ENCODE measurements around the gene KLF1. TPM values are rescaled to one million over a fixed set of nuclear protein-coding genes. Genes with fewer than 3 reads are reported as not detected.

The KLF1 gene
- total and polyA plus RNA-seq, 2 of the 8 experiments (the other 6 are each of a cell fraction or from before 2014, with no cell fraction given) = 0.84 to 0.91 TPM

DNA sequence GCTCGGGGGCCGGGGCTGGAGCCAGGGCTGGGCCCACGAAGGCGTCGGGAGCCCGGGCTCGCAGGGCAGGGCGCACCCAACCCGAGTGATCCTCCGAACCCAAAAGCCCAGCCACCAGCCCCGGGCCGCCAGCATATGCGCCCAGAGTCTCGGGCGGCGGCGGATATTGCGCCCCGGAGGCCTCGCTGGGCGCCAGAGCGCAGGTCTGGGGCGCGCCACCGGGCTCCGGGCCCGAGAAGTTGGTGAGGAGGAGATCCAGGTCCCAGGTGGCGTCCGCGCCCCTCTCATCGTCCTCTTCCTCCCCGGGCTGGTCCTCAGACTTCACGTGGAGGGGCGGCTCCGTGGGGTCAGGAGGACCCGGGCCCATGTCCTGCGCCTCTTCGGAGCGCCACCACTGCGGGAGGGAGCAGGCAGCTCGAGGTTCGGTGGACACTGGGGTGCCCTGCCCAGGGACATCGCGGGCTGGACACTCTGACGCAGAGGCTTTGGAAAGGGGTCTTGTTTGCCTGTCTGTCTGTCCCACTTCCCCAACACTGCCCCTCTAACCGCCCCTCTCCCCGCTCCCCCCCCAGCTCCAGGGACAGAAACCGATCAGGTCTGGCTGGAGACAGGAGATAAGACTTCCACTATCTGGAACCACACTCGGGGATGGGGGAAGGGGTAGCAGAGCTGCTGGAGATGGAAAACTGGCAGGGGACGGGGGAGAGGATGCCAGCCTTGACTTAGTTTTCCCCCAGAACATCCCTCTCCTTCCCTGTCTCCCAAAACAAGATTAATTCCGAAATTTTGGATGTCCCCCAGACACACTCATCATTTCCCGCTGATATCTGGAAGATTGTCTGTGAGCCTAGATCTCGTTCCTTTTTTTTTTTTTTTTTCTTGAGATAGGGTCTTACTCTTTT lies 1.0 kb downstream of the KLF1 start (continued):
- TF ChIP-seq ATF3 (IDR thresholded peaks at IDR 0.05; ENCODE audit: insufficient read depth, low read depth, low read length) = no peak
- TF ChIP-seq TEAD4 (IDR thresholded peaks at IDR 0.05; ENCODE audit: low read depth, low read length) = no peak
- TF ChIP-seq POLR2AphosphoS5 (IDR thresholded peaks at IDR 0.05; ENCODE audit: low read depth, low read length) = no peak
- no peak for TF ChIP-seq TBP (IDR thresholded peaks at IDR 0.05; ENCODE audit: low read depth, low read length)
- TF ChIP-seq SP2 (IDR thresholded peaks at IDR 0.05; ENCODE audit: low read length) = no peak
- no peak for TF ChIP-seq MAFK (IDR thresholded peaks at IDR 0.05; ENCODE audit: low read depth, low read length)
- no peak for TF ChIP-seq RNF2 (IDR thresholded peaks at IDR 0.05; ENCODE audit: borderline replicate concordance, low read depth, low read length, missing control alignments, poor library complexity, severe bottlenecking)
- no peak for TF ChIP-seq TAF7 (optimal IDR thresholded peaks at IDR 0.05; ENCODE audit: borderline replicate concordance, low read depth, low read length)
- TF ChIP-seq, protein P1, sequence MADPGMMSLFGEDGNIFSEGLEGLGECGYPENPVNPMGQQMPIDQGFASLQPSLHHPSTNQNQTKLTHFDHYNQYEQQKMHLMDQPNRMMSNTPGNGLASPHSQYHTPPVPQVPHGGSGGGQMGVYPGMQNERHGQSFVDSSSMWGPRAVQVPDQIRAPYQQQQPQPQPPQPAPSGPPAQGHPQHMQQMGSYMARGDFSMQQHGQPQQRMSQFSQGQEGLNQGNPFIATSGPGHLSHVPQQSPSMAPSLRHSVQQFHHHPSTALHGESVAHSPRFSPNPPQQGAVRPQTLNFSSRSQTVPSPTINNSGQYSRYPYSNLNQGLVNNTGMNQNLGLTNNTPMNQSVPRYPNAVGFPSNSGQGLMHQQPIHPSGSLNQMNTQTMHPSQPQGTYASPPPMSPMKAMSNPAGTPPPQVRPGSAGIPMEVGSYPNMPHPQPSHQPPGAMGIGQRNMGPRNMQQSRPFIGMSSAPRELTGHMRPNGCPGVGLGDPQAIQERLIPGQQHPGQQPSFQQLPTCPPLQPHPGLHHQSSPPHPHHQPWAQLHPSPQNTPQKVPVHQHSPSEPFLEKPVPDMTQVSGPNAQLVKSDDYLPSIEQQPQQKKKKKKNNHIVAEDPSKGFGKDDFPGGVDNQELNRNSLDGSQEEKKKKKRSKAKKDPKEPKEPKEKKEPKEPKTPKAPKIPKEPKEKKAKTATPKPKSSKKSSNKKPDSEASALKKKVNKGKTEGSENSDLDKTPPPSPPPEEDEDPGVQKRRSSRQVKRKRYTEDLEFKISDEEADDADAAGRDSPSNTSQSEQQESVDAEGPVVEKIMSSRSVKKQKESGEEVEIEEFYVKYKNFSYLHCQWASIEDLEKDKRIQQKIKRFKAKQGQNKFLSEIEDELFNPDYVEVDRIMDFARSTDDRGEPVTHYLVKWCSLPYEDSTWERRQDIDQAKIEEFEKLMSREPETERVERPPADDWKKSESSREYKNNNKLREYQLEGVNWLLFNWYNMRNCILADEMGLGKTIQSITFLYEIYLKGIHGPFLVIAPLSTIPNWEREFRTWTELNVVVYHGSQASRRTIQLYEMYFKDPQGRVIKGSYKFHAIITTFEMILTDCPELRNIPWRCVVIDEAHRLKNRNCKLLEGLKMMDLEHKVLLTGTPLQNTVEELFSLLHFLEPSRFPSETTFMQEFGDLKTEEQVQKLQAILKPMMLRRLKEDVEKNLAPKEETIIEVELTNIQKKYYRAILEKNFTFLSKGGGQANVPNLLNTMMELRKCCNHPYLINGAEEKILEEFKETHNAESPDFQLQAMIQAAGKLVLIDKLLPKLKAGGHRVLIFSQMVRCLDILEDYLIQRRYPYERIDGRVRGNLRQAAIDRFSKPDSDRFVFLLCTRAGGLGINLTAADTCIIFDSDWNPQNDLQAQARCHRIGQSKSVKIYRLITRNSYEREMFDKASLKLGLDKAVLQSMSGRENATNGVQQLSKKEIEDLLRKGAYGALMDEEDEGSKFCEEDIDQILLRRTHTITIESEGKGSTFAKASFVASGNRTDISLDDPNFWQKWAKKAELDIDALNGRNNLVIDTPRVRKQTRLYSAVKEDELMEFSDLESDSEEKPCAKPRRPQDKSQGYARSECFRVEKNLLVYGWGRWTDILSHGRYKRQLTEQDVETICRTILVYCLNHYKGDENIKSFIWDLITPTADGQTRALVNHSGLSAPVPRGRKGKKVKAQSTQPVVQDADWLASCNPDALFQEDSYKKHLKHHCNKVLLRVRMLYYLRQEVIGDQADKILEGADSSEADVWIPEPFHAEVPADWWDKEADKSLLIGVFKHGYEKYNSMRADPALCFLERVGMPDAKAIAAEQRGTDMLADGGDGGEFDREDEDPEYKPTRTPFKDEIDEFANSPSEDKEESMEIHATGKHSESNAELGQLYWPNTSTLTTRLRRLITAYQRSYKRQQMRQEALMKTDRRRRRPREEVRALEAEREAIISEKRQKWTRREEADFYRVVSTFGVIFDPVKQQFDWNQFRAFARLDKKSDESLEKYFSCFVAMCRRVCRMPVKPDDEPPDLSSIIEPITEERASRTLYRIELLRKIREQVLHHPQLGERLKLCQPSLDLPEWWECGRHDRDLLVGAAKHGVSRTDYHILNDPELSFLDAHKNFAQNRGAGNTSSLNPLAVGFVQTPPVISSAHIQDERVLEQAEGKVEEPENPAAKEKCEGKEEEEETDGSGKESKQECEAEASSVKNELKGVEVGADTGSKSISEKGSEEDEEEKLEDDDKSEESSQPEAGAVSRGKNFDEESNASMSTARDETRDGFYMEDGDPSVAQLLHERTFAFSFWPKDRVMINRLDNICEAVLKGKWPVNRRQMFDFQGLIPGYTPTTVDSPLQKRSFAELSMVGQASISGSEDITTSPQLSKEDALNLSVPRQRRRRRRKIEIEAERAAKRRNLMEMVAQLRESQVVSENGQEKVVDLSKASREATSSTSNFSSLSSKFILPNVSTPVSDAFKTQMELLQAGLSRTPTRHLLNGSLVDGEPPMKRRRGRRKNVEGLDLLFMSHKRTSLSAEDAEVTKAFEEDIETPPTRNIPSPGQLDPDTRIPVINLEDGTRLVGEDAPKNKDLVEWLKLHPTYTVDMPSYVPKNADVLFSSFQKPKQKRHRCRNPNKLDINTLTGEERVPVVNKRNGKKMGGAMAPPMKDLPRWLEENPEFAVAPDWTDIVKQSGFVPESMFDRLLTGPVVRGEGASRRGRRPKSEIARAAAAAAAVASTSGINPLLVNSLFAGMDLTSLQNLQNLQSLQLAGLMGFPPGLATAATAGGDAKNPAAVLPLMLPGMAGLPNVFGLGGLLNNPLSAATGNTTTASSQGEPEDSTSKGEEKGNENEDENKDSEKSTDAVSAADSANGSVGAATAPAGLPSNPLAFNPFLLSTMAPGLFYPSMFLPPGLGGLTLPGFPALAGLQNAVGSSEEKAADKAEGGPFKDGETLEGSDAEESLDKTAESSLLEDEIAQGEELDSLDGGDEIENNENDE (IDR thresholded peaks at IDR 0.05; ENCODE audit: insufficient replicate concordance, low read length) = no peak

All from H1 (cell line).